Adipocyte (in vitro differentiated cells): ENCODE data around the gene NPAS2.
A peak's percentile ranks its signal among the peaks of the same experiment; 100 is the strongest.

Experiments
- DNase-seq: peaks from one replicate; pipeline ENCODE4 v3.0.0-alpha.2; 2015; ENCODE audit warnings: low read depth
- H3K27me3 ChIP-seq: replicated peaks from 2 replicates; pipeline ENCODE4 v1.7.0; 2013; ENCODE audit warnings: mild to moderate bottlenecking, low read length, moderate library complexity; ENCODE audit not compliant: control insufficient read depth, insufficient read depth
- H3K36me3 ChIP-seq: 2 replicates; pipeline ENCODE4 v1.7.0; 2013; ENCODE audit warnings: low read length, mild to moderate bottlenecking, moderate library complexity; ENCODE audit not compliant: control insufficient read depth, insufficient read depth, severe bottlenecking
- H3K4me1 ChIP-seq: 2 replicates; pipeline ENCODE4 v1.7.0; 2013; ENCODE audit warnings: mild to moderate bottlenecking, low read length, moderate library complexity; ENCODE audit not compliant: control insufficient read depth, insufficient read depth
- H3K4me3 ChIP-seq: 2 replicates; pipeline ENCODE4 v1.7.0; 2013; ENCODE audit warnings: mild to moderate bottlenecking, low read length, moderate library complexity
- H3K9ac ChIP-seq: 2 replicates; pipeline ENCODE4 v1.7.0; 2013; ENCODE audit warnings: mild to moderate bottlenecking, low read length, moderate library complexity
- H3K9me3 ChIP-seq: 2 replicates; pipeline ENCODE4 v1.7.0; 2013; ENCODE audit warnings: mild to moderate bottlenecking, low read length, moderate library complexity; ENCODE audit not compliant: control insufficient read depth

The NPAS2 gene

DNA sequence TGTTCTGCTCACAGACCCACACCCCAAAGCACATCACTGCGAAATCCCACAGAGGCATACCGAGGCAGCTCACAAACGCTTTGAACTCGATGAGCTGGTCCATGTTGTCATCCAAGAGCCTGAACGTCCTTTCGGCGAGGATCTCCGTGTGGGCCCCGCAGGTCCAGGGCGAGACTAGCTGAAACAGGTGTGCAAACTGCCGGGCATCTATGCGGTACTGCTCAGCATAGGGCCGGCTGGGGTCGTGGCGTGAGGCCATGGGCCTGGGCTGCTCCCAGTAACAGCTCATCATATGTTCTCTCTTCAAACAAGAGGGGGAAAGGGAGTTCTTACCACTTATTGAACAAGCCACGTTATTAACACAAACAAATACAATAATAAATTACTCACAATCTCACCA, 202.3 kb downstream of the NPAS2 start:
- Histone ChIP-seq H3K27me3 (no peaks in the 10 kb centered on the region), H3K36me3 (peaks cover 72% of the 10 kb centered on the region), H3K4me3 (no peak overlapping the region), H3K4me1 (no peaks in the 10 kb centered on the region), H3K9me3 (no peaks in the 10 kb centered on the region), H3K9ac (no peak overlapping the region)
- DNase-seq = no peak

DNA sequence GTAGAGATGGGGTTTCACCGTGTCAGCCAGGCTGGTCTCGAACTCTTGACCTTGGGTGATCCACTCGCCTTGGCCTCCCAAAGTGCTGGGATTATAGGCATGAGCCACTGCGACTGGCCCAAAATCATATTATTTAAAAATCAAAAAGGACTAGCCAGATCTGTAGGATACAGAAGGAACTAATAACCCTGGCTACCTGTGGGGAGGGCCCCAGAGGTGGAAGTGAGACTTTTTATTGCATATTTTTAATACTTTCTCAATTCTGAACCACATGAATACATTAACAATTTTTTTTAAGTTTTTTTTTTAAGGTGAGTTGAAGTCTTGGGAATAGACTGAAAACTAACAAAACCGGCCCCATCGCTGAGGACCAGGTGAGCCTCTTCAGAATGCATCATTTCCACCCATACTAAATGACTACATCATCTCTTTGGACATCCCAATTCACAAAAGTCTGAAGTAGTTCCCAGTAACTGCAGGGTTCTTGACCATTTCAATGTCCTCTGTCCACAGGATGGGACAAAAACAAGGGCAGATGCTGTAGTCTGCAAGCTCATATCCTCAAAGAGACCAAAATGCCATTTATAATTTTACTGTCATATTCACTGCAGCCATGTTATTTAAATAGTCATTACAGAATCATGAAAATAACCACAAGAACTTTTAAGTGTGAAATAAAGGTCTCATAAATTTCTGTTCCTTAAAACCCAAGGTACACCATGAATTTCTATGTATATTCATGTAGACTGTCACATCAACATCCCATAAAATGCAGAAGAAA, 203.6 kb downstream of the NPAS2 start:
- no peaks in the 10 kb centered on the region for H3K9me3 ChIP-seq
- DNase-seq = no peak
- H3K36me3 ChIP-seq = peaks cover 74% of the 10 kb centered on the region

GRCh38 chr2:101025561-101025960, 205.6 kb downstream of the NPAS2 start:
- H3K4me1 ChIP-seq = no peaks in the 10 kb centered on the region
- H3K9ac ChIP-seq = no peak overlapping the region
- H3K36me3 ChIP-seq = peaks cover 67% of the 10 kb centered on the region
- no peaks in the 10 kb centered on the region for H3K27me3 ChIP-seq
- H3K4me3 ChIP-seq = no peak overlapping the region
- DNase-seq = no peak
- no peaks in the 10 kb centered on the region for H3K9me3 ChIP-seq

More for the DNA sequence above, 203.6 kb downstream of the NPAS2 start:
- Histone ChIP-seq H3K9ac (no peak overlapping the region), H3K4me1 (no peaks in the 10 kb centered on the region), H3K4me3 (no peak overlapping the region), H3K27me3 (no peaks in the 10 kb centered on the region)

GRCh38 chr2:101026253-101026701, 206.3 kb downstream of the NPAS2 start:
- H3K27me3 ChIP-seq = no peaks in the 10 kb centered on the region
- H3K4me1 ChIP-seq = no peaks in the 10 kb centered on the region
- no peak for DNase-seq
- no peaks in the 10 kb centered on the region for H3K9me3 ChIP-seq
- H3K36me3 ChIP-seq = peaks cover 60% of the 10 kb centered on the region
- no peak overlapping the region for H3K9ac ChIP-seq
- no peak overlapping the region for H3K4me3 ChIP-seq

GRCh38 chr2:101026923-101027469, 207.1 kb downstream of the NPAS2 start:
- no peaks in the 10 kb centered on the region for H3K4me1 ChIP-seq
- no peaks in the 10 kb centered on the region for H3K27me3 ChIP-seq
- H3K9me3 ChIP-seq = no peaks in the 10 kb centered on the region
- peaks cover 55% of the 10 kb centered on the region for H3K36me3 ChIP-seq
- no peak overlapping the region for H3K9ac ChIP-seq
- DNase-seq = no peak
- no peak overlapping the region for H3K4me3 ChIP-seq

GRCh38 chr2:101027852-101028251, 207.9 kb downstream of the NPAS2 start:
- Histone ChIP-seq H3K36me3 (peaks cover 55% of the 10 kb centered on the region), H3K9me3 (no peaks in the 10 kb centered on the region), H3K4me3 (no peak overlapping the region), H3K27me3 (no peaks in the 10 kb centered on the region), H3K4me1 (no peaks in the 10 kb centered on the region), H3K9ac (no peak overlapping the region)
- DNase-seq = no peak

- no peak for DNase-seq
- Histone ChIP-seq H3K27me3 (no peaks in the 10 kb centered on the region), H3K9me3 (no peaks in the 10 kb centered on the region), H3K9ac (no peak overlapping the region), H3K4me1 (no peaks in the 10 kb centered on the region), H3K4me3 (no peak overlapping the region), H3K36me3 (peaks cover 65% of the 10 kb centered on the region)
Observed at GRCh38 chr2:101030866-101031554, 211.1 kb downstream of the NPAS2 start.

- DNase-seq = no peak
- Histone ChIP-seq H3K4me3 (no peak overlapping the region), H3K36me3 (peaks cover 60% of the 10 kb centered on the region), H3K9me3 (no peaks in the 10 kb centered on the region), H3K27me3 (no peaks in the 10 kb centered on the region), H3K4me1 (no peaks in the 10 kb centered on the region), H3K9ac (no peak overlapping the region)
Observed at GRCh38 chr2:101032084-101032776, 212.3 kb downstream of the NPAS2 start.

DNA sequence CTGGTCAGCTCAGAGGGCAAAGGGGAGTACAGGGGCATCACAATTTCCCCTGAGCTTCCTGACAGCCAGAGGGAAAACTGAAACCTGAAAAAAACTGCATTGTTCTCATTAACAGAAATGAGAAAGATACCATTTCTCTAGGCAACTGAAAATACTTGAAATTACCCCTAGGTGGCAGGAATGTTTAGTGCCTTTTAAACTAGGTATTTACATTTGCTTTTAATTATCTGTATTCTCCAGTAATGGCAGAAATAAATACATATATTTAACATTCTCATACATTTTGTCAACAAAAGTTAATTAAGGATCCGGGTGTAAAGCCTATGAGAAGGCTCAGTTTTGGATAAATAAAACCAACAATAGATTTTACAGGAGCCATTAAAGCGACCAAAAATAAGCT, 216.6 kb downstream of the NPAS2 start:
- no peak overlapping the region for H3K4me3 ChIP-seq
- H3K4me1 ChIP-seq = peaks cover 10% of the 10 kb centered on the region
- no peak overlapping the region for H3K9ac ChIP-seq
- peak; percentile 75 for DNase-seq
- peaks cover 68% of the 10 kb centered on the region for H3K36me3 ChIP-seq
- H3K9me3 ChIP-seq = no peaks in the 10 kb centered on the region
- no peaks in the 10 kb centered on the region for H3K27me3 ChIP-seq

GRCh38 chr2:101037161-101037755, 217.3 kb downstream of the NPAS2 start:
- Histone ChIP-seq H3K27me3 (no peaks in the 10 kb centered on the region), H3K9ac (no peak overlapping the region), H3K4me1 (peaks cover 10% of the 10 kb centered on the region), H3K4me3 (no peak overlapping the region), H3K9me3 (no peaks in the 10 kb centered on the region), H3K36me3 (peaks cover 62% of the 10 kb centered on the region)
- no peak for DNase-seq
